ENCODE data around the gene ASPG. TPM values are rescaled to one million over a fixed set of nuclear protein-coding genes. Genes with fewer than 3 reads are reported as not detected.

Gene ASPG
- total and polyA plus RNA-seq, 3 donors from 2014 or later = 2.7 to 3.7 (median 3.3) TPM

DNA sequence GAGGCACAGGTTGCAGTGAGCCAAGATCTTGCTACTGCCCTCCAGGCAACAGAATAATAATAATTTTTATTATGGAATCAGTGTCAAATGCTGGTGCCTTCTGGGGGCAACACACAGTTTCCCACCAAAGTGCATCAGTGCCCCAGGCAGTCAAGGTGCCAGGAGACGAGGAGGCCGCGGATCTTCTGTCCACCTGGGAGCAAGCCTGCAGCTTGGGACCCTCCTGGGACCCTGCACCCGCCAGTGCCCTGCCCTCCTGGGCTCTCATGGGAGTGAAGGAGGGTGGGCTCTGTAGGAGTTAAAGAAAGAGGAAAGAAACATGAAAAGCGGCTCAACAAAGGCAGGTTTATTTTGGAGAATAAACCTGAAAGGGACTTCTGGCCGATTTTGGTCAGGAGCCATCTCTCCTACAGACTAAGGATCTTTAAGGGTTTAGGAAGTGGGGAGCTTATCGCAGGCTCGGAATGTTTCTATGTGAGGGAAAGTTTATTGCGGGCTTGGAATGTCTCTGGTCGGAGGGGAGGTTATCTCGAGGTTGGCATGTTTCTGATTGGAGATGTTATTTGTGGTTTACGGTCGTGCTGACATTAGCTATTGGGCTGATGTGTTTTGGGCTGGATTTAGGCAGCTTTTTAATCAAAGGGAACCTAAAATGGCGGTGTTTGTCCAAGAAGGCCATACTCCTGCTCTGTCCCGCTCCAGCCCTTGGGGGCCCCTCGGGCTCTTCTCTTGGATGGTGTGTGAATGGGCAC lies 1.1 kb upstream of the ASPG start:
- no peak overlapping the region for H3K27ac ChIP-seq
- H3K4me3 ChIP-seq = peak overlapping the region in 1 of 2 donors; percentile 45
- TF ChIP-seq, protein P1, sequence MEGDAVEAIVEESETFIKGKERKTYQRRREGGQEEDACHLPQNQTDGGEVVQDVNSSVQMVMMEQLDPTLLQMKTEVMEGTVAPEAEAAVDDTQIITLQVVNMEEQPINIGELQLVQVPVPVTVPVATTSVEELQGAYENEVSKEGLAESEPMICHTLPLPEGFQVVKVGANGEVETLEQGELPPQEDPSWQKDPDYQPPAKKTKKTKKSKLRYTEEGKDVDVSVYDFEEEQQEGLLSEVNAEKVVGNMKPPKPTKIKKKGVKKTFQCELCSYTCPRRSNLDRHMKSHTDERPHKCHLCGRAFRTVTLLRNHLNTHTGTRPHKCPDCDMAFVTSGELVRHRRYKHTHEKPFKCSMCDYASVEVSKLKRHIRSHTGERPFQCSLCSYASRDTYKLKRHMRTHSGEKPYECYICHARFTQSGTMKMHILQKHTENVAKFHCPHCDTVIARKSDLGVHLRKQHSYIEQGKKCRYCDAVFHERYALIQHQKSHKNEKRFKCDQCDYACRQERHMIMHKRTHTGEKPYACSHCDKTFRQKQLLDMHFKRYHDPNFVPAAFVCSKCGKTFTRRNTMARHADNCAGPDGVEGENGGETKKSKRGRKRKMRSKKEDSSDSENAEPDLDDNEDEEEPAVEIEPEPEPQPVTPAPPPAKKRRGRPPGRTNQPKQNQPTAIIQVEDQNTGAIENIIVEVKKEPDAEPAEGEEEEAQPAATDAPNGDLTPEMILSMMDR (IDR thresholded peaks at IDR 0.05) = no peak
- TF ChIP-seq POLR2A (IDR thresholded peaks at IDR 0.05) = no peak
- no peak for DNase-seq
- H3K27me3 ChIP-seq = no peaks in the 10 kb centered on the region
- H3K9me3 ChIP-seq = no peaks in the 10 kb centered on the region
- H3K4me1 ChIP-seq = peaks cover 5% of the 10 kb centered on the region
- intact Hi-C loops (cut with DNase I; ENCODE audit: low total_unique reads) = no loop called here
- H3K36me3 ChIP-seq (ENCODE audit: low read depth, missing control alignments) = no peaks in the 10 kb centered on the region
- 37 to 38% methylated on average over 16 of the region's 16 CpGs for WGBS, 2 donors

DNA sequence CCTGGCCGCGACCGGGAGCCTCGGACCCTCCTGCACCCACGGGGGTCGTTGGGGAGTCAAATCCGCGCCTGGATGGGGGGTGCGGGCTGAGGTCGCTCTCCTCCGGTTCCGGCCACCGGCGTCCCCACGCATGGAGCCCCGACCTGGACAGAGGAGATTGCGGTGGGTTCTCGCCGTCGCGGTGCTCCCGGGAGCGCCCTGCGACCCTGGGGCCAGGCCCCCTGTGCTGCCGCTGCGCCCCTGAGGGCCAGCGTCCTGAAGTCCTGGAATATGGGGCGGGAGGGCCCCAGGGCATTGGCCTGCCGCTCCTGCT lies 345 bp downstream of the ASPG start:
- H3K27me3 ChIP-seq = no peaks in the 10 kb centered on the region
- WGBS, 2 donors = 12% methylated on average over 29 of the region's 29 CpGs; no CpG with 5 or more reads in 1 of the 2 donors
- H3K4me1 ChIP-seq = peaks cover 5% of the 10 kb centered on the region
- no peaks in the 10 kb centered on the region for H3K36me3 ChIP-seq (ENCODE audit: low read depth, missing control alignments)
- DNase-seq = no peak
- no peak overlapping the region for H3K27ac ChIP-seq
- H3K9me3 ChIP-seq = no peaks in the 10 kb centered on the region
- intact Hi-C loops (cut with DNase I; ENCODE audit: low total_unique reads) = no loop called here
- TF ChIP-seq POLR2A (IDR thresholded peaks at IDR 0.05) = no peak
- TF ChIP-seq, protein P1 (IDR thresholded peaks at IDR 0.05) = no peak
- peak overlapping the region; percentile 18 to 45 for H3K4me3 ChIP-seq

DNA sequence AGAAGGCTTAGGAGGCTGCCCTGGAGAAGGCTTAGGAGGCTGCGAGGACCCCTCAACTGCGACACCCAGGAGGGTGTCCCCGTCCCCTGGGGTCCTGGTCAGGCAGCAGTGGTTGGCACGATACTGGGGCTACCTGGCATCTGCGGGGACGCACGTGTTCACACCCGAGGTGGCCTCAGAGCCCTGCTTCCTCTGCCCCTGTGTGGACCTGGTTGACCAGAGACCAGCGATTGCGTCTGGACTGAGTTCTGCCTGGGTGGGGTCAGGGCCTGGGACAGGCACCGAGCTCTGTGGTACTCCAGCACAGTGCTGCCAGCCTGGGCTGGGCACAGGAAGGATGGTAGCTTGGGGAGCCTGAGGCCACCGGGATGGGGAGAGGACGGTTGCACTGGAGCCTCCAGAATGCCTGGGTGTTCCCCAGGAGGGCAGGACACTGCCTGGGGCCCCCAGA lies 735 bp downstream of the ASPG start:
- peaks cover 5% of the 10 kb centered on the region for H3K4me1 ChIP-seq
- TF ChIP-seq, protein P1 (IDR thresholded peaks at IDR 0.05) = no peak
- no peak for TF ChIP-seq POLR2A (IDR thresholded peaks at IDR 0.05)
- H3K27me3 ChIP-seq = no peaks in the 10 kb centered on the region
- intact Hi-C loops (cut with DNase I; ENCODE audit: low total_unique reads) = no loop called here
- no peak for DNase-seq
- H3K9me3 ChIP-seq = no peaks in the 10 kb centered on the region
- peak overlapping the region in 1 of 2 donors; percentile 45 for H3K4me3 ChIP-seq
- H3K36me3 ChIP-seq (ENCODE audit: low read depth, missing control alignments) = no peaks in the 10 kb centered on the region
- H3K27ac ChIP-seq = no peak overlapping the region
- 74% methylated on average over 6 of the region's 13 CpGs; no CpG with 5 or more reads in 1 of the 2 donors for WGBS, 2 donors

DNA sequence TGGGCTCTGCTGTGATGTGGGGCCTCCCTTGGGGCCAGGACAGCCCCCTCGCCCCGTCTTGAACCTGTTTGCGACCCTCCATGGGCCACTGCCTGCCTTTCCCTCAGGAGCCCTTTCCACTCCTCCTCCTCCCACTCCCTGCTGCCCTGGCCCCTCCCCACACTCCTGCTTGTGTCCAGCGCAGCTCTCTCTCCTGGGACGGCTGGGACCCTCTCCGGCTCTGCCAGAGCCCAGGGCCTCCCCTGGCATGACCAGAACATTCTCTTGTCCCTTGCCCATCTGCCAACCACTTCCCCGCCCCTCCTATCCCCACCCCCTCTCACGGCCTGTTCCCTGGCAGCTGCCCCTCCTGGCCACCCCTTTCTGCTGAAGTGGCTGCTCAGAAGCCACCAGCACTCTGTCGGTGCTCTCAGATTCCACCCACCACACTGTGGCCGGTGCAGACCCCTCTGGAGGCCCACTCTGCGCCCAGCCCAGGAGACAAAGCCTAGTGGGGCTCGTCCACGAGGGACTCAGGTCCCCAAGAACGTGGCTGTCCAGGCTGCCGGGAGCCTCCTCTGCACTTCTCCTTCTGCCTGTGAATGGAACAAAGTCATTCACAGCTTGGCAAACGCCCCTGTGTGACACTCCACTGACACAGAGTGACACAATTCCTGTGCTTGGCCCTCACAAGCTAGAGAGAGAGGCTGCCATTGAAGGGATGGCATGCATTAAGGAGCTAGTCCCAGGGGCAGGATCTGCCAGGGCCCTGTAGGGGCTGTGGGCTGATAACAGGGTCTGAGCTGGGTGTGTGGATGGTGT lies 1.4 kb downstream of the ASPG start:
- Histone ChIP-seq H3K27ac (no peak overlapping the region), H3K4me3 (no peak overlapping the region), H3K9me3 (no peaks in the 10 kb centered on the region), H3K36me3 (ENCODE audit: low read depth, missing control alignments) (no peaks in the 10 kb centered on the region), H3K27me3 (no peaks in the 10 kb centered on the region), H3K4me1 (peaks cover 5% of the 10 kb centered on the region)
- DNase-seq = no peak
- 73% methylated on average over 9 to 16 of the region's 16 CpGs for WGBS, 2 donors
- intact Hi-C loops (cut with DNase I; ENCODE audit: low total_unique reads) = no loop called here
- TF ChIP-seq POLR2A (IDR thresholded peaks at IDR 0.05) = no peak
- TF ChIP-seq, protein P1 (IDR thresholded peaks at IDR 0.05) = no peak

Measured in testis (tissue), 3 donors.